ENCODE data around the gene SCD5.

- TF ChIP-seq POLR2A (IDR thresholded peaks at IDR 0.05) (no peak), CTCF (IDR thresholded peaks at IDR 0.05) (no peak), POLR2AphosphoS5 (IDR thresholded peaks at IDR 0.05) (no peak)
Observed at GRCh38 chr4:82790060-82790660, 8.4 kb downstream of the SCD5 start.

Measured in upper lobe of left lung (tissue), 4 donors.